ENCODE data around the gene ZNF644. TPM values are rescaled to one million over a fixed set of nuclear protein-coding genes. Genes with fewer than 3 reads are reported as not detected.

The ZNF644 gene
- total RNA-seq, 1 experiment from 2014 or later: 39.6 TPM

GRCh38 chr1:90990779-90991178 is 31.1 kb downstream of the ZNF644 start:
- Histone ChIP-seq H3F3A (ENCODE audit: low read length, unreplicated experiment) (no peaks in the 10 kb centered on the region), H3K4me2 (ENCODE audit: low read length) (no peak overlapping the region), H3K4me3 (ENCODE audit: low read length) (no peak overlapping the region), H3K9me3 (ENCODE audit: low read length) (no peaks in the 10 kb centered on the region), H3K79me2 (ENCODE audit: low read length) (peaks cover 100% of the 10 kb centered on the region), H2AFZ (ENCODE audit: low read length) (no peak overlapping the region), H3K9ac (ENCODE audit: low read length) (no peak overlapping the region), H4K20me1 (ENCODE audit: low read length) (peaks cover 68% of the 10 kb centered on the region), H3K27me3 (ENCODE audit: low read length) (no peaks in the 10 kb centered on the region), H3K36me3 (ENCODE audit: low read depth, low read length) (peaks cover 13% of the 10 kb centered on the region; the same call in 1 of the 2 replicates), H3K9me2 (replicated peaks; ENCODE audit: low read length) (no peaks in the 10 kb centered on the region), H3K4me1 (ENCODE audit: insufficient read depth, low read length) (no peaks in the 10 kb centered on the region), H3K27ac (ENCODE audit: low read length) (no peak overlapping the region)
- intact Hi-C loops (cut with micrococcal nuclease): no loop called here
- TF ChIP-seq EZH2phosphoT487 (IDR thresholded peaks at IDR 0.05; ENCODE audit: borderline replicate concordance, low read length): no peak
- TF ChIP-seq CTCF (conservative IDR thresholded peaks at IDR 0.05; ENCODE audit: low read depth, low read length): no peak
- TF ChIP-seq EZH2 (IDR thresholded peaks at IDR 0.05; ENCODE audit: low read length, unreplicated experiment): no peak
- BruUV-seq (replicated peaks): no TSS peak
- ChIA-PET POLR2A (ENCODE audit: unreplicated experiment) (no interaction called here), CTCF (no interaction called here)
- ATAC-seq: no peak
- DNase-seq: no peak

GRCh38 chr1:90989990-90990389 is 31.8 kb downstream of the ZNF644 start:
- DNase-seq (no peak), ATAC-seq (no peak)
- Histone ChIP-seq H2AFZ (ENCODE audit: low read length) (no peak overlapping the region), H3F3A (ENCODE audit: low read length, unreplicated experiment) (no peaks in the 10 kb centered on the region), H4K20me1 (ENCODE audit: low read length) (peaks cover 62% of the 10 kb centered on the region), H3K4me3 (ENCODE audit: low read length) (no peak overlapping the region), H3K9me2 (replicated peaks; ENCODE audit: low read length) (no peaks in the 10 kb centered on the region), H3K9ac (ENCODE audit: low read length) (no peak overlapping the region), H3K4me2 (ENCODE audit: low read length) (no peak overlapping the region), H3K36me3 (ENCODE audit: low read depth, low read length) (peaks cover 13% of the 10 kb centered on the region; the same call in 1 of the 2 replicates), H3K27ac (ENCODE audit: low read length) (no peak overlapping the region), H3K4me1 (ENCODE audit: insufficient read depth, low read length) (no peaks in the 10 kb centered on the region), H3K79me2 (ENCODE audit: low read length) (peaks cover 100% of the 10 kb centered on the region), H3K9me3 (ENCODE audit: low read length) (no peaks in the 10 kb centered on the region), H3K27me3 (ENCODE audit: low read length) (no peaks in the 10 kb centered on the region)
- BruUV-seq (replicated peaks): no TSS peak
- ChIA-PET CTCF (no interaction called here), POLR2A (ENCODE audit: unreplicated experiment) (no interaction called here)
- TF ChIP-seq CTCF (conservative IDR thresholded peaks at IDR 0.05; ENCODE audit: low read depth, low read length): no peak
- TF ChIP-seq EZH2phosphoT487 (IDR thresholded peaks at IDR 0.05; ENCODE audit: borderline replicate concordance, low read length): no peak
- no peak for TF ChIP-seq EZH2 (IDR thresholded peaks at IDR 0.05; ENCODE audit: low read length, unreplicated experiment)
- intact Hi-C loops (cut with micrococcal nuclease): no loop called here

- no TSS peak for BruUV-seq (replicated peaks)
- H3K4me2 ChIP-seq (ENCODE audit: low read length): no peak overlapping the region
- no peak for DNase-seq
- intact Hi-C loops (cut with micrococcal nuclease): no loop called here
- no peaks in the 10 kb centered on the region for H3F3A ChIP-seq (ENCODE audit: low read length, unreplicated experiment)
- peaks cover 98% of the 10 kb centered on the region for H3K79me2 ChIP-seq (ENCODE audit: low read length)
- no peak overlapping the region for H3K9ac ChIP-seq (ENCODE audit: low read length)
- peaks cover 57% of the 10 kb centered on the region for H4K20me1 ChIP-seq (ENCODE audit: low read length)
- no peaks in the 10 kb centered on the region for H3K4me1 ChIP-seq (ENCODE audit: insufficient read depth, low read length)
- POLR2A ChIA-PET (ENCODE audit: unreplicated experiment): no interaction called here
- no peak overlapping the region for H3K4me3 ChIP-seq (ENCODE audit: low read length)
- CTCF ChIA-PET: no interaction called here
- no peak overlapping the region for H2AFZ ChIP-seq (ENCODE audit: low read length)
- TF ChIP-seq CTCF (conservative IDR thresholded peaks at IDR 0.05; ENCODE audit: low read depth, low read length) (no peak), EZH2 (IDR thresholded peaks at IDR 0.05; ENCODE audit: low read length, unreplicated experiment) (no peak), EZH2phosphoT487 (IDR thresholded peaks at IDR 0.05; ENCODE audit: borderline replicate concordance, low read length) (no peak)
- H3K9me2 ChIP-seq (replicated peaks; ENCODE audit: low read length): no peaks in the 10 kb centered on the region
- no peaks in the 10 kb centered on the region for H3K9me3 ChIP-seq (ENCODE audit: low read length)
- H3K27ac ChIP-seq (ENCODE audit: low read length): no peak overlapping the region
- ATAC-seq: no peak
- peaks cover 13% of the 10 kb centered on the region; the same call in 1 of the 2 replicates for H3K36me3 ChIP-seq (ENCODE audit: low read depth, low read length)
- no peaks in the 10 kb centered on the region for H3K27me3 ChIP-seq (ENCODE audit: low read length)
These were observed 32.5 kb downstream of the ZNF644 start for GRCh38 chr1:90989302-90989701.

Measured in PC-3 (cell line).